ENCODE results near the gene PGLYRP2. TPM values are rescaled to one million over a fixed set of nuclear protein-coding genes. Genes with fewer than 3 reads are reported as not detected.
A peak's percentile ranks its signal among the peaks of the same experiment; 100 is the strongest.
"Not testable (repeated sequence)": the region's sequence is repeated elsewhere in the genome, so short reads cannot be mapped to it uniquely, and the experiment has no call there.

Gene PGLYRP2
- under 1 TPM in 1 of 2 donors, not detected in 1; 0.02 TPM for polyA plus RNA-seq

DNA sequence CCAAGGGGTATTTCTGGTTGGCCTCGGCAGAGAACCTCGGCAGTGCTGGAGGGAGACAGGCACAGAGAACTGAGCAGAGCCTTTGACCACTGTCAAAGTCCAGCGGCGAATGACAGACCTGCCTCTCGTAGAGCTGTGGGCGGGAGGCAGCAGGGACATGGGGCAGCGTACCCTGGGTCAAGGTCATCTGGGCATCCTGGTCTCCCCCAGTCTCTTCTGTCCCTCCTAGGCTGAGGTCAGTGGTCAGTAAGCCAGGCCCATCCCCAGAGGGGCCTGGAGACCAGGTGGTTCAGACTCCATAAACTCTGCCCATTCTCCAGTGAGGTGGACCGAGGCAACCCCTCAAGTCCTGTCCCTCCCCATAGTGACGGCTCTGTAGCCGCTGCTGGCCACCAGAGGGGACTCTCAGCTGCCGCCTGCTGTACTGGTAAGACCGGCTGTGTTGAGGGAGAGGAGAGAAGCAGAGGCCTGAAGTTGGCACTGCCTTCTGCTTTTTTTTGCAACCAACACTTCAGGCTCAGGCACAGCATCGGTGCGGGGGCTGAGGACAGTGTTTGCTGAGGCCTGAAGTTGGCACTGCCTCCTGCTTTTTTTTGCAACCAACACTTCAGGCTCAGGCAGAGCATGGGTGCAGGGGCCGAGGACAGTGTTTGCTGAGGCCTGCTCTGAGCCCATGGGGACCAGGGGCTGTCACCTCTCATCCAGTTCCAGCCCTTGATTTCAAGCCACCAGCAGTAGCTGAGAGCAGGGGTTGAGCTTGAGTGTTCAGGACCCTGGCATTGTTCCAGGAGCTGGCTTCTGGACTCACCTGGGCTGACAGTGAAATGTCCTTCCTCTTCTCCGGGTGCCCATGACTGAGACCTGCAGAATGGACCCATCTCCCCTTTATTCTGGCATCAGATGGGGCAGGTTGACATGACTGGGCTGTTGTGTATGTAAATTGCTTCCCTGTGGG lies at the start of gene PGLYRP2:
Gene PGLYRP2, minus strand, starts transcription at position 111 of the 955 bp plus-strand sequence. CDS start 130 bp downstream, outside the sequence.
- H3K36me3 ChIP-seq (ENCODE audit: control insufficient read depth in 2 of 2, insufficient read depth in 2 of 2, low read length in 1 of 2), result no peaks in the 10 kb centered on the region
- H3K27me3 ChIP-seq (ENCODE audit: control insufficient read depth in 1 of 2, insufficient read depth in 2 of 2, low read length in 2 of 2), result no peaks in the 10 kb centered on the region
- H3K9me3 ChIP-seq (ENCODE audit: control insufficient read depth in 2 of 2, insufficient read depth in 1 of 2, low read depth in 1 of 2, low read length in 1 of 2), result no peaks in the 10 kb centered on the region
- peaks cover 0 to 4% of the 10 kb centered on the region in 2 donors for H3K4me1 ChIP-seq (ENCODE audit: control insufficient read depth in 2 of 2, insufficient read depth in 2 of 2, low read length in 1 of 2)
- H3K4me3 ChIP-seq (ENCODE audit: low read depth in 1 of 2, low read length in 2 of 2), result no peak within 1 kb of the TSS
- no peak within 1 kb of the TSS for H3K27ac ChIP-seq (ENCODE audit: low read depth in 2 of 2, low read length in 1 of 2)
- 57 to 60% methylated on average over 16 of the region's 16 CpGs for WGBS, 2 donors

DNA sequence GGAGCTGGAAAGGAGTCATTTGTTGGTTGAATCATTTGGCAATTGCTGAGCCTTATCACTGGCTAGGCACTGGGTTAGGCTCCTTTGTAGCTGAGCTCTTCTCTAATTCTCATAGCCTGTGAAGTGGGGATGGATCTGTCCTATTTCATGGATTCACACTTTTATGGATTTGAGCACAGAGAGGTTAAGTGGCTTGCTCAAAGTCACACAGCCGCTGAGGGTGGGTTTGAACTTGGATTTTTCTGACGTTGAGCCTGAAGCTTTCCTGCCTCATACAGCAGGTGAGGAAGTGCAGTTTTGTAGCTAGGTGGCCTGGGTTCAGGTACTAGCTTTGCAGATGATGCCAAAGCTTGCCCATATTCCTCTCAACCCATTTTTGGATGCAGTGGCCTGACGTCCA lies 48.4 kb upstream of the PGLYRP2 start:
- no peaks in the 10 kb centered on the region for H3K36me3 ChIP-seq (ENCODE audit: control insufficient read depth in 2 of 2, insufficient read depth in 2 of 2, low read length in 1 of 2)
- H3K9me3 ChIP-seq (ENCODE audit: control insufficient read depth in 2 of 2, insufficient read depth in 1 of 2, low read depth in 1 of 2, low read length in 1 of 2), result peaks cover 0 to 4% of the 10 kb centered on the region in 2 donors
- peak overlapping the region in 1 of 2 donors; percentile 5 for H3K27ac ChIP-seq (ENCODE audit: low read depth in 2 of 2, low read length in 1 of 2)
- 56 to 60% methylated on average over 3 of the region's 3 CpGs for WGBS, 2 donors
- peaks cover 1 to 2% of the 10 kb centered on the region in 2 donors for H3K4me1 ChIP-seq (ENCODE audit: control insufficient read depth in 2 of 2, insufficient read depth in 2 of 2, low read length in 1 of 2)
- H3K4me3 ChIP-seq (ENCODE audit: low read depth in 1 of 2, low read length in 2 of 2), result no peak overlapping the region
- no peaks in the 10 kb centered on the region for H3K27me3 ChIP-seq (ENCODE audit: control insufficient read depth in 1 of 2, insufficient read depth in 2 of 2, low read length in 2 of 2)

GRCh38 chr19:15526408-15526807 lies 47.1 kb upstream of the PGLYRP2 start:
- 66 to 81% methylated on average over 2 of the region's 2 CpGs for WGBS, 2 donors
- no peaks in the 10 kb centered on the region for H3K27me3 ChIP-seq (ENCODE audit: control insufficient read depth in 1 of 2, insufficient read depth in 2 of 2, low read length in 2 of 2)
- no peak overlapping the region for H3K4me3 ChIP-seq (ENCODE audit: low read depth in 1 of 2, low read length in 2 of 2)
- no peak overlapping the region for H3K27ac ChIP-seq (ENCODE audit: low read depth in 2 of 2, low read length in 1 of 2)
- no peaks in the 10 kb centered on the region for H3K36me3 ChIP-seq (ENCODE audit: control insufficient read depth in 2 of 2, insufficient read depth in 2 of 2, low read length in 1 of 2)
- peaks cover 0 to 4% of the 10 kb centered on the region in 2 donors for H3K9me3 ChIP-seq (ENCODE audit: control insufficient read depth in 2 of 2, insufficient read depth in 1 of 2, low read depth in 1 of 2, low read length in 1 of 2)
- H3K4me1 ChIP-seq (ENCODE audit: control insufficient read depth in 2 of 2, insufficient read depth in 2 of 2, low read length in 1 of 2), result peaks cover 1 to 2% of the 10 kb centered on the region in 2 donors

DNA sequence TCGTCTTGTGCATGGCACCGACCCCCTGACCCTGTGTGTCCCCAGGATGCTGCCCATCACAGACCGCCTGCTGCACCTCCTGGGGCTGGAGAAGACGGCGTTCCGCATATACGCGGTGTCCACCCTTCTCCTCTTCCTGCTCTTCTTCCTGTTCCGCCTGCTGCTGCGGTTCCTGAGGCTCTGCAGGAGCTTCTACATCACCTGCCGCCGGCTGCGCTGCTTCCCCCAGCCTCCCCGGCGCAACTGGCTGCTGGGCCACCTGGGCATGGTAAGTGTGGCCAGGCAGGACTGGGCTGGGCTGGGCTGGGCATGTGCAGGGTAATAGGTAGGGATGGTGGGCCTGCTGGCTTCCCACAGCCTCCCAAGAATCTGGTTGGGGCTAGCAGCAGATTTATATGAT lies 46.0 kb upstream of the PGLYRP2 start:
- Histone ChIP-seq H3K9me3 (ENCODE audit: control insufficient read depth in 2 of 2, insufficient read depth in 1 of 2, low read depth in 1 of 2, low read length in 1 of 2) (peaks cover 0 to 4% of the 10 kb centered on the region in 2 donors), H3K27ac (ENCODE audit: low read depth in 2 of 2, low read length in 1 of 2) (no peak overlapping the region), H3K27me3 (ENCODE audit: control insufficient read depth in 1 of 2, insufficient read depth in 2 of 2, low read length in 2 of 2) (no peaks in the 10 kb centered on the region), H3K36me3 (ENCODE audit: control insufficient read depth in 2 of 2, insufficient read depth in 2 of 2, low read length in 1 of 2) (no peaks in the 10 kb centered on the region), H3K4me3 (ENCODE audit: low read depth in 1 of 2, low read length in 2 of 2) (no peak overlapping the region), H3K4me1 (ENCODE audit: control insufficient read depth in 2 of 2, insufficient read depth in 2 of 2, low read length in 1 of 2) (peaks cover 1 to 2% of the 10 kb centered on the region in 2 donors)
- 82 to 84% methylated on average over 15 of the region's 15 CpGs for WGBS, 2 donors

GRCh38 chr19:15524781-15525180 lies 45.5 kb upstream of the PGLYRP2 start:
- H3K9me3 ChIP-seq (ENCODE audit: control insufficient read depth in 2 of 2, insufficient read depth in 1 of 2, low read depth in 1 of 2, low read length in 1 of 2), result peaks cover 0 to 4% of the 10 kb centered on the region in 2 donors
- H3K4me1 ChIP-seq (ENCODE audit: control insufficient read depth in 2 of 2, insufficient read depth in 2 of 2, low read length in 1 of 2), result peaks cover 1 to 2% of the 10 kb centered on the region in 2 donors
- 78 to 84% methylated on average over 5 of the region's 5 CpGs for WGBS, 2 donors
- H3K27ac ChIP-seq (ENCODE audit: low read depth in 2 of 2, low read length in 1 of 2), result no peak overlapping the region
- no peaks in the 10 kb centered on the region for H3K27me3 ChIP-seq (ENCODE audit: control insufficient read depth in 1 of 2, insufficient read depth in 2 of 2, low read length in 2 of 2)
- no peak overlapping the region for H3K4me3 ChIP-seq (ENCODE audit: low read depth in 1 of 2, low read length in 2 of 2)
- H3K36me3 ChIP-seq (ENCODE audit: control insufficient read depth in 2 of 2, insufficient read depth in 2 of 2, low read length in 1 of 2), result no peaks in the 10 kb centered on the region

DNA sequence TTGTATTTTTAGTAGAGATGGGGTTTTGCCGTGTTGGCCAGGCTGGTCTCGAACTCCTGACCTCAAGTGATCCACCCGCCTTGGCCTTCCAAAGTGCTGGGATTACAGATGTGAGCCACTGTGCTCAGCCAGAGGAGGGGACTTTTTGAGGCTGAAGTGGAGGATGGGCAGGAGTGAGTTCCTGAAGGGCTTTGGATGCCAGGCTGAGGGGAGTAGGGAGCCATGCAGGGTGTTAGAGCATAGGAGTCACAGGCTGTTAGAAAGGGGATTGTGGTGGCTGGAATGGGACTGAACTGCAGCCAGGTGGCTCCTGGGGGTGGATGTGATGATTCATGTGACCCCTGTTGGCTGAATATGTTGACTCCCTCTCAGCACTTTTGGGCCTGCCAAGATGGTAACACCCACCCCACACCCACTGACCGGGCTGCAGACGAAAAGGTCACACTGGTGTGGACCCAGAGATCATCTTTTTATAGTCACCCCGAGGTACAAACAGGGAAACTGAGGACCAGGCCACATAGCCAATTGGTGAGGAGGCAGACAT lies 40.2 kb upstream of the PGLYRP2 start:
- H3K27me3 ChIP-seq (ENCODE audit: control insufficient read depth in 1 of 2, insufficient read depth in 2 of 2, low read length in 2 of 2), result no peaks in the 10 kb centered on the region
- H3K36me3 ChIP-seq (ENCODE audit: control insufficient read depth in 2 of 2, insufficient read depth in 2 of 2, low read length in 1 of 2), result no peaks in the 10 kb centered on the region
- no peaks in the 10 kb centered on the region for H3K4me1 ChIP-seq (ENCODE audit: control insufficient read depth in 2 of 2, insufficient read depth in 2 of 2, low read length in 1 of 2)
- H3K27ac ChIP-seq (ENCODE audit: low read depth in 2 of 2, low read length in 1 of 2), result no peak overlapping the region
- H3K4me3 ChIP-seq (ENCODE audit: low read depth in 1 of 2, low read length in 2 of 2), result no peak overlapping the region
- 73% methylated on average over 6 of the region's 6 CpGs for WGBS, 2 donors
- peaks cover 6 to 7% of the 10 kb centered on the region in 2 donors for H3K9me3 ChIP-seq (ENCODE audit: control insufficient read depth in 2 of 2, insufficient read depth in 1 of 2, low read depth in 1 of 2, low read length in 1 of 2)

DNA sequence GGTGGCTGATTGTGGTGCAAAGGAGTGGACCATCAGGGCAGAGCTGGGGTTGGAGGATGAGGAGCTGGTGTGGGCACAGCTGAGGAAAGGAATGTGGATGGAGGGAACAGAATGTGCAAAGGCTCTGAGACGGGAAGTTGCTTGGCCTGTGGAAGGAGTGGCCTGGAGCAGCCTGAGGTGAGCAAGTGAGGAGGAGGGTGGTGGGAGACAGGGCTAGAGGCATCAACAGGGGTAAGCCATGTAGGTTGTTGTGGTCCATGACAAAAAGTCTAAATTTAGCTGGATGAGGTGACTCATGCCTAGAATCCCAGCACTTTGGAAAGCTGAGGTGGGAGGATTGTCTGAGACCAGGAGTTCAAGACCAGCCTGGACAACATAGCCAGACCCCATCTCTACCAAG lies 38.5 kb upstream of the PGLYRP2 start:
- WGBS, 2 donors, result 75% methylated on average over 1 of the region's 1 CpG
- peaks cover 6 to 7% of the 10 kb centered on the region in 2 donors for H3K9me3 ChIP-seq (ENCODE audit: control insufficient read depth in 2 of 2, insufficient read depth in 1 of 2, low read depth in 1 of 2, low read length in 1 of 2)

GRCh38 chr19:15516363-15516762 lies 37.1 kb upstream of the PGLYRP2 start:
- Histone ChIP-seq H3K4me1 (ENCODE audit: control insufficient read depth in 2 of 2, insufficient read depth in 2 of 2, low read length in 1 of 2) (no peaks in the 10 kb centered on the region), H3K36me3 (ENCODE audit: control insufficient read depth in 2 of 2, insufficient read depth in 2 of 2, low read length in 1 of 2) (no peaks in the 10 kb centered on the region), H3K27me3 (ENCODE audit: control insufficient read depth in 1 of 2, insufficient read depth in 2 of 2, low read length in 2 of 2) (no peaks in the 10 kb centered on the region), H3K27ac (ENCODE audit: low read depth in 2 of 2, low read length in 1 of 2) (no peak overlapping the region), H3K9me3 (ENCODE audit: control insufficient read depth in 2 of 2, insufficient read depth in 1 of 2, low read depth in 1 of 2, low read length in 1 of 2) (peaks cover 6 to 7% of the 10 kb centered on the region in 2 donors), H3K4me3 (ENCODE audit: low read depth in 1 of 2, low read length in 2 of 2) (no peak overlapping the region)
- WGBS, 2 donors, result 89 to 91% methylated on average over 3 of the region's 3 CpGs

More for the DNA sequence above, 38.5 kb upstream of the PGLYRP2 start:
- Histone ChIP-seq H3K4me3 (ENCODE audit: low read depth in 1 of 2, low read length in 2 of 2) (no peak overlapping the region), H3K4me1 (ENCODE audit: control insufficient read depth in 2 of 2, insufficient read depth in 2 of 2, low read length in 1 of 2) (no peaks in the 10 kb centered on the region), H3K27me3 (ENCODE audit: control insufficient read depth in 1 of 2, insufficient read depth in 2 of 2, low read length in 2 of 2) (no peaks in the 10 kb centered on the region), H3K27ac (ENCODE audit: low read depth in 2 of 2, low read length in 1 of 2) (no peak overlapping the region), H3K36me3 (ENCODE audit: control insufficient read depth in 2 of 2, insufficient read depth in 2 of 2, low read length in 1 of 2) (no peaks in the 10 kb centered on the region)

- 91 to 92% methylated on average over 9 of the region's 9 CpGs for WGBS, 2 donors
- peak overlapping the region in 1 of 2 donors; percentile 72 for H3K27ac ChIP-seq (ENCODE audit: low read depth in 2 of 2, low read length in 1 of 2)
- not testable (repeated sequence) for H3K4me3 ChIP-seq (ENCODE audit: low read depth in 1 of 2, low read length in 2 of 2); H3K9me3 ChIP-seq (ENCODE audit: control insufficient read depth in 2 of 2, insufficient read depth in 1 of 2, low read depth in 1 of 2, low read length in 1 of 2); H3K27me3 ChIP-seq (ENCODE audit: control insufficient read depth in 1 of 2, insufficient read depth in 2 of 2, low read length in 2 of 2); H3K36me3 ChIP-seq (ENCODE audit: control insufficient read depth in 2 of 2, insufficient read depth in 2 of 2, low read length in 1 of 2); H3K4me1 ChIP-seq (ENCODE audit: control insufficient read depth in 2 of 2, insufficient read depth in 2 of 2, low read length in 1 of 2)
Measured at GRCh38 chr19:15515227-15515625, 35.9 kb upstream of the PGLYRP2 start.
